Measurements from ENCODE around the gene CHRM2.

Gene CHRM2

DNA sequence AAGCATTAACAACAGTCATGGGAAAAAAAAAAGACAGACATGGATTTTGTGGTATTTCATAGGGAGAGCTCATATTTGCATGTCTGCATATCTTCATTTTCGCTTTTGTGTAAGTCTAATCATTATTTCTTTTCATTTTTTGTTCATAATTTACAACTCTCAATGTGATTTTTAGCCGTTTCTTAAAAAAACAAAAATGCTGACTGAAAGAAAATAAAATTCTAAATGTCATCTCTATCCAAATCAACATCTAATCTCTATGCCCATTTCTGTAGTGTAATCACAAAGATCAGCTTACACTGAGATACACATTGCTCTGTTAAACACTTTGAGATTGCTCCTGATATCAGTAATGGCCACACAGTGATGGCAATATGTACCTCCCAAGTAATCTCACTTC is 29.2 kb downstream of the CHRM2 start:
- DNase-seq: no peak

DNA sequence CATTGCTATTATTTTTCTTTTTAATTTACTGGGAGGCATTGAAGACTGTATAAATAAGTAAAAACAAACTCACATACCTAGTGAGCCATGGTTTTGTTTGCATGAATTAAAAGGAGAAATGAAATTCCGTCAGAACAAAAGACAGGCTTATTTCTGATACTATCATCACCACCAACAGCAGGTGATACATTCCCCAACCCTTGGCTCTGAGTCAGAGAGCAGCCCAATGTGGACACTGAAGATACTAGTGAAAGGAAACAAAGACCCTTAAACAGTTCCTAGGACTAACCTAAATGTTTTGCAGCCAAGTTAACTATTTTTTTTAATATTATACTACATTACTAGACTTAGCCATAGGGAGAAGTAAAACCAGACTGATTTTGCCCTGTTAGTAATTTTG is 31.6 kb downstream of the CHRM2 start:
- DNase-seq: no peak

DNA sequence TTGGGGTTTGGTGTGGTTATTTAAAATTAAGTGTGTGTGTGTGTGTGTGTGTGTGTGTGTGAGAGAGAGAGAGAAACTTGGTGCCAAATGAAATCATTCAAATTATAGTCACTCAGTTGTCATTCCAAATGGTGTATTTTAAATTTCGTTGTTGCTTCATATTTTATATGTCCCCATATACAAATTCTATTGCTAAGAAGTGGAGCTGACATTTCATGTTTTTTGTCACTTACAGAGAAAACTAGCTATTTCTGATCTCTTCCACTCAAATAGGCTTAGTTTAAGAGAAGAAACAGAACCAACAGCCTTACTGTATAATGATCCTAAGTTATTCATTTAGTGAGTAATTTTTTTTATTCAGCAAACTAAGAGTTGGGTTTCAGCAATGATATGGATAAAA is 42.3 kb downstream of the CHRM2 start:
- DNase-seq: no peak

- no peak for DNase-seq
These were observed 42.9 kb downstream of the CHRM2 start for GRCh38 chr7:136911344-136911743.

GRCh38 chr7:136912339-136912738 is 43.9 kb downstream of the CHRM2 start:
- DNase-seq: no peak

GRCh38 chr7:136914016-136914415 is 45.6 kb downstream of the CHRM2 start:
- no peak for DNase-seq

DNA sequence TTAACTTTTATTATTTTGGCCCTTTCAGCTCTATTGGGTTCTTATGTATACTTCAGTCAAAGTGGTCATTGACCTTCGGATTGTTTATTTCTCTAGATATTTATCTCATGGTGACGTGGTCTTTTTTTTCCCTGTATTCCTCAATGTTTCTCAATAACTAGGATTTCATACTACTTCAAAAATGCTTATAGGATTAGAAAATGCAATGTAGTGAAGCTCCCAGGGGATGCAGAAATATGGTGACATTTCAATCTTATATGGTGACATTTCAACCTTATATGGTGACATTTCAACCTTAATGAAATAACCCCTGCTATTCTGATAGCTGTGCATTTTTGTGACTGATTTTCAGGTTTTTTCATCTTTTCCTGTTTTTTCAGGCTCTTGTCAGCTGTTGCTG is 51.4 kb downstream of the CHRM2 start:
- DNase-seq: no peak

- no peak for DNase-seq
These were observed 54.7 kb downstream of the CHRM2 start for GRCh38 chr7:136923111-136923667.

DNA sequence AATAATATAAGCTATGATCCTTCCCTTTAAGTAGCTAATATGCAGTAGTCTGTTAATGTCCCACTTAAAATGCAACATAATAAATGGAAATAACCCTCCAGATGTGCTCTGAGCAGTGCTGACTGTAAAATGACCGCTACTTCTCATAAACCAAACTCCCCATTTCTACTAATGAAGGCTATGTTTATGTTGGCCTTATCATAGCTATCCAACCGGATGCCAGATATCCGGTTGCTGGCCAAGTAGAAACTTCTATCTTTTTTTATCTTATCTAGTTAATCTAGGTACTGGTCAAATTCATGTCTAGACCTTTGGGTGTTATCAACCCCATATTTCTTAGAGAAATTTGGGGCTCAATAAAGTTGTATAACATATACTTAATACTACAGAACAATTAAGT is 56.6 kb downstream of the CHRM2 start:
- no peak for DNase-seq

- no peak for DNase-seq
These were observed 57.1 kb downstream of the CHRM2 start for GRCh38 chr7:136925556-136925955.

- DNase-seq: no peak
These were observed 62.9 kb downstream of the CHRM2 start for GRCh38 chr7:136931169-136931867.

DNA sequence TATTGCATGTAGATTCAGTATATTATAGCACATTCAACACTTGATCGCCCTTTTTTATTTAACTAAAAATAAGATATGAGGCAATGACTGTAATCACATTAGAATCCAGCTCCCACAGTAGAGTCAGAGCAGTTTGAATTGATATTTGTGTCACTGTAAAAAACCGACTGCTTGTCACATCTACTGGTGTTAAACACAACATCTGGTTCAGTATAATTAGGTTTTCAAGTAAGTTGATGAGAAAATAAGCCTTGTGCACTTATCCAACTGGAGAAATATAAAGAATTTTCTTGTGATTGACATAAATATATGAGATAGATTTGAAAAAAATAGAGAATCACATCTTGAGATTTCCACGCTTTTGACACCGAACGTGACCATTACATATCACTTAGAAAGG is 69.0 kb downstream of the CHRM2 start:
- DNase-seq: no peak

- no peak for DNase-seq
These were observed 70.0 kb downstream of the CHRM2 start for GRCh38 chr7:136938476-136938875.

GRCh38 chr7:136940122-136940521 is 71.7 kb downstream of the CHRM2 start:
- no peak for DNase-seq

DNA sequence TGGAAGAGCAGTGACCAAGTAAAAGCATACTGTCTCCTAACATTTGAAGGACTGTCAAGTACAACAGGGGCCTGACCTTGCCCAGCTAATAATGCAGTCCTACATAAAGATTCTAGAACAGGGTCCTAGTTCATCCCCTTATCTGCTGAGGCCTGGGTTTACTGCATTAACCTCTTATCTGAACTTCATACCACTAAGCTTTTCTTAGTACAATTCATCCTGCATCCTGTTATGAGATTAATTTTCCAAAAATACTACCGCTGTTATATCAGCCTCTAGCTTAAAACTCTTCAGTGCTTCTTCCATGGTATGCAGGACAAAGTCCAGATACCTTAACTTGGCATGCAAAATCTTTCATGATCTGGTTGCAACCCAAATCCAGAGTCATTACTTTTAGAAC is 72.5 kb downstream of the CHRM2 start:
- no peak for DNase-seq

GRCh38 chr7:136941816-136942215 is 73.4 kb downstream of the CHRM2 start:
- DNase-seq: no peak

GRCh38 chr7:136942401-136942800 is 73.9 kb downstream of the CHRM2 start:
- no peak for DNase-seq

GRCh38 chr7:136942994-136943393 is 74.5 kb downstream of the CHRM2 start:
- DNase-seq: no peak

DNA sequence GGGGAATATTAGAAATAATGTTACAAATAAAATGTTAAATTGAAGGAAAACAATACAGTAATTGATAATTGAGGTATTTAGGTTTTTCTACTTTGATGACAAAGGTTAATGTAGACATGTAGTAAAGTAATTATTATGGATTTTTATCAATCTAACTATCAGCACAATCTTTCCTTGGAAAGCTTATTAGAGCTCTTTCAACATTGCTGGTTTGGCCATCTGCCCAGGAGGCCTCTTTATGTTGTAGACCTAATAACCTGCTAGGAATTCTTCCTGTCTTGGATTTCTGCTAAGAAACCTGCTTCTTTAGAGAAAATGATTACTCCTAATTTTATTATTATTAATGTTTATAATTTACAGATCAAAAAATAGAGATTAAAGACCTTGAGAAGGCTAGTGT is 78.9 kb downstream of the CHRM2 start:
- DNase-seq: no peak

GRCh38 chr7:136950331-136950730 is 81.9 kb downstream of the CHRM2 start:
- no peak for DNase-seq

- no peak for DNase-seq
These were observed 84.9 kb downstream of the CHRM2 start for GRCh38 chr7:136953386-136953785.

DNA sequence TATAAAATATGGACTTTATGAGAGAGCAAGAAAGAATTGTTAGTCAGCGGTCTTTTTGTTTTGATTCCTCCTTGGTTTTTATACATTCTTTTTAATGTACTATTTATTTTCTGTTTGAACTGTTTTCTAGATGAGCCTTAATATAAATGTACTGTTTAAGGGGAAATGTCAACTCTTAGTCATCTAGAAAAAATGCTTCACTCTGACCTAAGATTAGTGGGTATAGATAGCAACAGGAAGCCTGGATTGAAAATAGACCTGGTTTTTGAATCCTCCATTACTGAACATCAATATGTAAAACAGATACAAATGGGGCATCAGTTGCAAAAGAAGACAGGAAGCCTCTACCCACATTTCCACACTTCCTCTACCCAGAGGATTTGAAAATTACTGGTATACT is 87.8 kb downstream of the CHRM2 start:
- no peak for DNase-seq

GRCh38 chr7:136956671-136957070 is 88.2 kb downstream of the CHRM2 start:
- no peak for DNase-seq

- DNase-seq: no peak
These were observed 88.9 kb downstream of the CHRM2 start for GRCh38 chr7:136957391-136957790.

DNA sequence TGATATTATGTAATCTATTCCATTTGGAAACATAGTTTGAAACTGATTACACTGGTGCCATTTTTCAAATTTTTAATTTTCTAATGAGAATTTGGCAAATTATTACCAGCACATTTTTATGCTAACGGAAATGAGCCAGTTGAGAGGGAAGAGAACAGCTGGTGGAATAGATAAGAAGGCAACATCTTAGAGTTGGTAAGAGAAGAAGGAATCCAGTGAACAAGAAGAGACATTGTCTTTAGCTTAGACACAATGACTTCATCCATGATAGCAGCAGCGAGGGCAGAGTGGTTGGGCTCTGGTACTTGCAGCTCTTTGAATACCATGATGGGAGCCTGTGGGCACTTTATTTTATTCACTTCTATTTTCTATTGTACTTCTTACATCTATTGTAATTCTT is 89.6 kb downstream of the CHRM2 start:
- DNase-seq: no peak
